Measurements from ENCODE around the gene SSBP3. TPM values are rescaled to one million over a fixed set of nuclear protein-coding genes. Genes with fewer than 3 reads are reported as not detected.

SSBP3 gene
- total and polyA plus RNA-seq, 2 of the 13 experiments (the other 11 are each of a cell fraction or from before 2014, with no cell fraction given), result 8.5 to 17.6 TPM

- Histone ChIP-seq H3K9me3 (ENCODE audit: low read length) (no peaks in the 10 kb centered on the region), H4K20me1 (ENCODE audit: insufficient read depth, low read length) (no peaks in the 10 kb centered on the region), H3K4me2 (ENCODE audit: low read depth, low read length) (no peak overlapping the region), H3K4me3 (replicated peaks in 1 of 3; ENCODE audit: insufficient read depth in 1 of 3, low read depth in 2 of 3, low read length in 3 of 3) (no peak overlapping the region), H3K36me3 (replicated peaks in 1 of 2; ENCODE audit: control insufficient read depth in 1 of 2, insufficient read depth in 2 of 2, low read length in 2 of 2) (peaks cover 0 to 3% of the 10 kb centered on the region in 2 experiments; a peak in 3 of 5 replicates), H3K27ac (ENCODE audit: extremely low read length, insufficient read depth, low read length) (no peak overlapping the region), H3K9ac (ENCODE audit: insufficient read depth, low read depth, low read length) (no peak overlapping the region), H2AFZ (ENCODE audit: low read length) (no peak overlapping the region), H3K27me3 (ENCODE audit: control insufficient read depth in 1 of 2, insufficient read depth in 2 of 2, low read length in 2 of 2) (no peaks in the 10 kb centered on the region), H3K79me2 (ENCODE audit: insufficient read depth, low read length) (no peaks in the 10 kb centered on the region), H3K4me1 (ENCODE audit: insufficient read depth, low read length) (peaks cover 14% of the 10 kb centered on the region)
- CTCF ChIA-PET (ENCODE audit: low intra/inter-chr PET ratio, low total read pairs), result no interaction called here
- in situ Hi-C loops (cut with HindIII; ENCODE audit: extremely low pct_ligation_motif_present, low pct_unique_long_range_greater_than_20kb) (no loop called here), intact Hi-C loops (cut with micrococcal nuclease; ENCODE audit: unreplicated experiment) (no loop called here)
- WGBS (ENCODE audit: low lambda C conversion rate), result 97% methylated on average over 9 of the region's 10 CpGs
- BruUV-seq (replicated peaks), result no TSS peak
- TF ChIP-seq ZIK1 (CRISPR knock-in tag; IDR thresholded peaks at IDR 0.05; ENCODE audit: borderline replicate concordance, low read depth) (no peak), ZMAT5 (CRISPR knock-in tag; IDR thresholded peaks at IDR 0.05; ENCODE audit: borderline replicate concordance, low read depth) (no peak), AKAP8 (CRISPR knock-in tag; IDR thresholded peaks at IDR 0.05) (no peak), ZNF142 (CRISPR knock-in tag; IDR thresholded peaks at IDR 0.05) (no peak), MXI1 (IDR thresholded peaks at IDR 0.05; ENCODE audit: borderline replicate concordance, low read depth, low read length) (no peak), ZSCAN21 (CRISPR knock-in tag; IDR thresholded peaks at IDR 0.05; ENCODE audit: borderline replicate concordance) (no peak)
- ATAC-seq (no peak), DNase-seq (ENCODE audit: low spot score) (no peak), FAIRE-seq (no peak)
- POLR2A ChIA-PET, result no interaction called here
These were observed 134.9 kb downstream of the SSBP3 start for GRCh38 chr1:54271341-54271740.
